Stimulated activated CD4-positive, alpha-beta T cell treated with anti-CD3 and anti-CD28 coated beads, Interleukin-2, amount 100 ng/mL, for 24 hours (primary cell): ENCODE data around the gene ZNF530.

ENCODE experiments used
- DNase-seq, 2 donors: peaks; one replicate each; pipeline ENCODE4 v3.0.0-alpha.2; 2020

The ZNF530 gene

GRCh38 chr19:57615346-57615745 lies 15.7 kb downstream of the ZNF530 start:
- no peak for DNase-seq

DNA sequence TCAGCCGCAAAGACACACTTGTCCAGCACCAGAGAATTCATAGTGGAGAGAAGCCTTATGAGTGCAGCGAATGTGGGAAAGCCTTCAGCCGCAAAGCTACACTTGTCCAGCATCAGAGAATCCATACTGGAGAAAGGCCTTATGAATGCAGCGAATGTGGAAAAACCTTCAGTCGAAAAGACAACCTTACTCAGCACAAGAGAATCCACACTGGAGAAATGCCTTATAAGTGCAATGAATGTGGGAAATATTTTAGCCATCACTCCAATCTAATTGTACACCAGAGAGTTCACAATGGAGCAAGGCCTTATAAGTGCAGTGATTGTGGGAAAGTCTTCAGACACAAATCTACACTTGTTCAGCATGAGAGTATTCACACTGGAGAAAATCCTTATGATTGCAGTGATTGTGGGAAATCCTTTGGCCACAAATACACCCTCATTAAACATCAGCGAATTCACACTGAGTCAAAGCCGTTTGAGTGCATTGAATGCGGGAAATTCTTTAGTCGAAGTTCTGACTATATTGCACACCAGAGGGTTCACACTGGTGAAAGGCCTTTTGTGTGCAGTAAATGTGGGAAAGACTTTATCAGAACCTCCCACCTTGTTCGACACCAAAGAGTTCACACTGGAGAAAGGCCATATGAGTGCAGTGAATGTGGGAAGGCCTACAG lies 21.1 kb downstream of the ZNF530 start:
- no peak for DNase-seq

DNA sequence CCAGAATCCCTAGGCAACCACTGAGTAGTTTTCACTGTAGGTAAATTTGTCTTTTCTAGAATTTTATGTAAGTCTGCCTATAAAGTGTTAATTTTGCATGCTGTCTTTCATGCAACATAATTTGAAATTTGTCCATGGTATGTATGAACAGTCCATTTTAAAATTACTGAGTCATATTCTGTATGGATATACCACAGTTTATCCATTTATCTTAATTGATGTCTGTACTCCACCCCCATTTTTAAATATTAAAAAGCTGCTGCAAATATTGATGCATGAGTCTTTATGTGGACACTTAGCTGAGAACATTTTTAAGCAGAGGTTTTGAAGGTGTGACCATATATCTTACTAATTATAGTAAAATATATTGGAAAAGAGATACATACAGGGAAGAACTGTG lies 23.4 kb downstream of the ZNF530 start:
- DNase-seq: no peak

- peak; percentile 85 to 88 for DNase-seq
Observed at GRCh38 chr19:57632987-57633831, 33.5 kb downstream of the ZNF530 start, which contains the start of gene ZNF211. ZNF211 (plus strand) TSS chr19:57633168; CDS start chr19:57633347, 179 bp downstream.

GRCh38 chr19:57633832-57634131 lies 34.1 kb downstream of the ZNF530 start:
- DNase-seq: no peak

GRCh38 chr19:57637379-57637778 lies 37.7 kb downstream of the ZNF530 start:
- DNase-seq: no peak

GRCh38 chr19:57641715-57642234 lies 42.1 kb downstream of the ZNF530 start:
- no peak for DNase-seq

GRCh38 chr19:57642396-57643046 lies 42.8 kb downstream of the ZNF530 start:
- DNase-seq: no peak

GRCh38 chr19:57643734-57644133 lies 44.0 kb downstream of the ZNF530 start:
- no peak for DNase-seq

DNA sequence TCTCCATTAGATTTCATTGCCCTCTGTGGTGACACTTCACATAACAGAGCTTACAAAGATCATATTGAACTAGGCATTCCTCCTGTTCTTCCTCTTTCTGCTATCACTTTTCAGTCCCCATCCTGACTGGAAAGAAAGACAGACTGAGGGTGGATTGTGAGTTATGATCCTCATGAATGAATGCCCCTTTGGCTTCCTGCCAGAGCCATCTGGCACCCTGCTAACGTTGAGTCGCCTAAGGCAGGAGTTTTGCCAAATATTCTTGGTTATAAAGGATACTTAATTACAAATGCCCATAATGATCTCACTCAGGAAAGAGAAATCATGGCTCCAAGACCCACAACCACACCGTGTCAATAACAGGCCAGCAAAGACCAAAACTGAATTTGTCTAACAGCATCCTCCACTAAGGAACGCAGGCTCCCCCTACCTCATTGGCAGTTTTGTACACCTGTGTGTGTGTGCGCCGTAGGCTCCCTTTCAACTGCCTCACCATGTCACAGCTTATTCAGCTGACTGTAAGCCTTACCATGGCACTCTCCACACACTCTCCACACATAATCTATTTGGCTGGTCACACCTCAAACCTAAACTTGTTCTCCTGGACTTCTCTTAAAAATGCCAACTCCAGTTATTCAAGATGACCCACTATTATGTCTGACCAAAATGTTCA lies 48.8 kb downstream of the ZNF530 start:
- no peak for DNase-seq

GRCh38 chr19:57651654-57651996 lies 51.9 kb downstream of the ZNF530 start:
- no peak for DNase-seq

DNA sequence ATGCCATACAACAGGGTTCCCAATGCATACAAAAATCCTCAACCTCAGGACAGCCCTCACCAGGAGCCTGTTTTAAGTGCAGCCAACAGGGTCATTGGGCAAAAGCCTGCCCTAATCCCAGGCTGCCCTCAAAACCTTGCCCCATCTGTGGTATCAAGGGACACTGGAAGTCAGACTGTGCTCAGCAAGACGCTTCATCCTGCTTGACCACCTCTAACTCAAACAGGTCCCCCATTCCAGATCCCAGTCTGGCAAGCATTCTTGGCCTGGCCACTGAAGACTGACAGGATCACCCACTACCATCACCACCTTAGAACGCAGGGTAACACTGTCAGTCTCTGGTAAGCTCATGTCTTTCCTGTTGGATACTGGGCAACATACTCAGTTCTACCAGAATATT lies 54.0 kb downstream of the ZNF530 start:
- no peak for DNase-seq

DNA sequence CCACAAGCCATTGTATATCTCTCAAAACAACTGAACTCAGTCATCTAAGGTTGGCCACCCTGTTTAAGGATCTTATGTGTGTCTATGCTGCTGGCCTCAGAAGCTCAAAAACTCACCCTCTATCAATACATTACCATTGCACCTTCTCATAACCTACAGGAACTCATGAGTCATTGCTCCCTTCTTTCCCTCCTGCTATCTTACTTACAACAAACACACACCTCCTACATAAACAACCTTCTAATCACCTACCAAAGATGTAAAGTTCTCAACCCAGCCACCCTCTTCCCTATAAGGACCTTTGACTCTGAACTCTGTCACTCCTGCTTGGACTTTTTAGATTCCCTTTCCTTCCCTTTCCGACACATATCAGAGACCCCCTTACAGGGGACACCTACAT lies 55.8 kb downstream of the ZNF530 start:
- no peak for DNase-seq

DNA sequence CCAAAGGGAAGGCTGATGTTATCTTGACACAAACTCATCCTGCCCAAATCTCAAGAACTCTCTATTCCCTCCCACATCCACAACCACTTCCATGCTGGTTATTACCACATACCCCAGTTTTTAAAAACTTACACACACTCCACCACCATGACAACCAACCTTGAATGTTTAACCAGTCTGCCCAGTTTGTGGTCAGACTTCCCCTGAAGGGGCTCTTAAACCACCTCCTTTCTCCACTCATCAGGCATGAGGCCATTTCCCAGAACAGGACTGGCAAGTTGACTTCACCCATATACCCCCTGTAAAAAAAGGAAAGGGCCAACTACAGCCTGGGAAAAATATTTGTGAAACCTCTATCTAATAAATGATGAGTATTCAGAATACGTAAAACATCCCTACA lies 56.7 kb downstream of the ZNF530 start:
- DNase-seq: no peak
